Stimulated activated CD4-positive, alpha-beta T cell treated with anti-CD3 and anti-CD28 coated beads, Interleukin-1b, Interleukin-23, amount 100 ng/mL, for 48 hours (primary cell): Measurements from ENCODE around the gene APLP1.

ENCODE experiments used
- DNase-seq: peaks from one replicate; pipeline ENCODE4 v3.0.0-alpha.2; 2020

Gene APLP1

DNA sequence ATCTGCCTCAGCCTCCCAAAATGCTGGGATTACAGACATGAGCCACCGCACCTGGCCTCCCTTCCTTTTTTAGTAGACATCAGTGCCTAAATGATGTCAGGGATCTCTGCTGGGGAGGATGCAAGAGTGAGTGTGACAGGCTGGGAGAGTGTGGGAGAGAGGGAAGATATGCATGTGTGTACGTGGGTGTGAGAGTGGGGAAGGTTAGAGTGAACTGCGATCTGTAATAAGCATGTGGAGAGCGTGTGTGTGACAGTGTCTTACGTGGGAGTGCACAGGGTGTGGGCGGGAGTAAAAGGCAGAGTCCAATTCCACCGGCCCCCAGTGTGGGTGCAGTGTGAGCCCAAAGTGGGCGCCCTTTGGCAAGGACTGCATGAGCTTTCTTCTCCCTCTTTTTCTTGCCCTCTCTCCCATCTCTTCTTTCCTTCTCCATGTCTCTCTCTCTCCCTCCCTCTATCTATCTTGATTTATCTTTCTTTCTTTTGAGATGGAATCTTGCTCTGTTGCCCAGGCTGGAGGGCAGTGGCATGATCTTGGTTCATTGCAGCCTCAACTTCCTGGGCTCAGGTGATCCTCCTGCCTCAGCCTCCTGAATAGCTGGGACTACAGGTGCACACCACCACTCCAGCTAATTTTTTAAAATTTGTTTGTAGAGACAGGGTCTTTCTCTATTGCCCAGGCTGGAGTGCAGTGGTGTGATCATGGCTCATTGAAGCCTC lies 15.2 kb upstream of the APLP1 start:
- DNase-seq, result no peak

GRCh38 chr19:35856546-35857149 lies 11.7 kb upstream of the APLP1 start, which contains the start of gene KIRREL2:
Gene KIRREL2 (plus strand): TSS chr19:35856911. CDS start chr19:35857120, 209 bp downstream.
- no peak for DNase-seq

DNA sequence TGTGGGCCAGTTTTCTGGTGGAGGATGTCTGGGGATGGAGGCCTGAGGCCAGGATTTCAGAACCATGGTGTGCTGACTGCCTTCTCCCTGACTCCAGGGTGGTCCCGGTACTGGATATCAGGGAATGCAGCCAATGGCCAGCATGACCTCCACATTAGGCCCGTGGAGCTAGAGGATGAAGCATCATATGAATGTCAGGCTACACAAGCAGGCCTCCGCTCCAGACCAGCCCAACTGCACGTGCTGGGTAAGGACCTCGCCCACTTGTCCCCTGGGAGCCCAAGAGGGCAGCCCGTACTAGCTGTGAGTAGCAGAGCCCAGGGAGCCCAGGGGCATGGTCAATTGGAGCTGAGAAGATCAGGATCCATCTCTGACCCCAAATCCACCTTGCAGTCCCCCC lies 10.1 kb upstream of the APLP1 start:
- no peak for DNase-seq

- DNase-seq, result no peak
Observed at GRCh38 chr19:35859414-35859813, 9.0 kb upstream of the APLP1 start.

- DNase-seq, result no peak
Observed at GRCh38 chr19:35860436-35860817, 7.9 kb upstream of the APLP1 start.

DNA sequence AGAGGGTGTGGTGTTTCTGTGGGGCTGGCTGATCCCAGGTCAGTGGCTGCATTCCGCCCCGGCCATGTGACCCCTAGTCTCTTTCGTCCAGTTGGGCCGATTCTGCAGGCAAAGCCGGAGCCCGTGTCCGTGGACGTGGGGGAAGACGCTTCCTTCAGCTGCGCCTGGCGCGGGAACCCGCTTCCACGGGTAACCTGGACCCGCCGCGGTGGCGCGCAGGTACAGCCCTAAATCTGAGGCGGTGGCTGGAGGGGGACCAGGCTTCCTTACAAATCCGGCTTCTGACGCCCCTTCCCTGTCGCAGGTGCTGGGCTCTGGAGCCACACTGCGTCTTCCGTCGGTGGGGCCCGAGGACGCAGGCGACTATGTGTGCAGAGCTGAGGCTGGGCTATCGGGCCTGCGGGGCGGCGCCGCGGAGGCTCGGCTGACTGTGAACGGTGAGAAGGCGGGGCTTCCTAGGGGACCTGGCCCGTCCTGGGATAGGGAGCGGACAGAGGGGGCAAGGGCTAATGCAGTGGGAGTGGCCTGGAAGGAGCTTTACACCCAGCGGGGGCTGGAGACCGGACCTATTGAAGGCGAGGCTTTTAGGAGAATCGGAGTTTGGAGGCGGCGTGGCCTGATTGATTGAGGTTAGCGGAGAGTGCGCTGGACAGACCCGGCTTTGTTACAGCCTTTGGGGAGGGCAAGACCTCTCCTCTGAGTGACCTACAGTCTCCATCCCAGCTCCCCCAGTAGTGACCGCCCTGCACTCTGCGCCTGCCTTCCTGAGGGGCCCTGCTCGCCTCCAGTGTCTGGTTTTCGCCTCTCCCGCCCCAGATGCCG lies 7.3 kb upstream of the APLP1 start:
- no peak for DNase-seq

DNA sequence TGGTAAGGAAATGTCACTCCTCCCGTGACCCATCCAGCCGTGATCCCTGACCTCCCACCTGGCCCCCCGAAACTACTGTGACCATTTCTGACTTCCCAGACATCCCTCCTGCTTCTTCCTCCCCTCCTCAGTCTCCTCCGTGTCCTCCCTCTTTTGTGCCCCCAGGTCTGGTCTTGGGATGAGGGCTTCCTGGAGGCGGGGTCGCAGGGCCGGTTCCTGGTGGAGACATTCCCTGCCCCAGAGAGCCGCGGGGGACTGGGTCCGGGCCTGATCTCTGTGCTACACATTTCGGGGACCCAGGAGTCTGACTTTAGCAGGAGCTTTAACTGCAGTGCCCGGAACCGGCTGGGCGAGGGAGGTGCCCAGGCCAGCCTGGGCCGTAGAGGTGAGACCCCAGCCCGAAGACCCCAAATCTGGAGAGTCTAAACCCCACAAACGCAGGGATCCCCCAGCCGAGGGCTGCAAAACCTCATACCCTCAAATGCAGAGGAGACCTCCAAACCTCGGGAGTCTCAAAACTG lies 6.7 kb upstream of the APLP1 start:
- DNase-seq, result no peak

DNA sequence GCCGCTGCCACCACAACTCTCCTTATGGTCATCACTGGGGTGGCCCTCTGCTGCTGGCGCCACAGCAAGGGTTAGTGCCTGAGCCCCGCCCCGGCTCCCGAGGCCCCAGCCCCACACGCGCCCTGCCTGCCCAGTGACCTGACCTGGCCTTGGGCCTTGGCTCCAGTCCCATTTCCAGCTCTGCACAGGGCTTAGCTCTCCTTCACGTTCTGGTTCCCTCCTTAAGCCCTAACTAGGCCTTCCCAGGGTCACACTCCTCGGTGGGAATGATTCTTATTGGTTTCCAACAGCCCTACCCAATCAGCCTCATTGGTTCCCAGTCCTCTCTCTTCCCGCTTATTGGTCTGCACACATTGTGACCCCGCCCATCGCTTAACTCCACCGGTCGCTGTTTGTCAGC lies 5.8 kb upstream of the APLP1 start:
- DNase-seq, result no peak

- no peak for DNase-seq
Observed at GRCh38 chr19:35863018-35863417, 5.4 kb upstream of the APLP1 start.

GRCh38 chr19:35868823-35869326 lies 501 bp downstream of the APLP1 start:
- no peak for DNase-seq

DNA sequence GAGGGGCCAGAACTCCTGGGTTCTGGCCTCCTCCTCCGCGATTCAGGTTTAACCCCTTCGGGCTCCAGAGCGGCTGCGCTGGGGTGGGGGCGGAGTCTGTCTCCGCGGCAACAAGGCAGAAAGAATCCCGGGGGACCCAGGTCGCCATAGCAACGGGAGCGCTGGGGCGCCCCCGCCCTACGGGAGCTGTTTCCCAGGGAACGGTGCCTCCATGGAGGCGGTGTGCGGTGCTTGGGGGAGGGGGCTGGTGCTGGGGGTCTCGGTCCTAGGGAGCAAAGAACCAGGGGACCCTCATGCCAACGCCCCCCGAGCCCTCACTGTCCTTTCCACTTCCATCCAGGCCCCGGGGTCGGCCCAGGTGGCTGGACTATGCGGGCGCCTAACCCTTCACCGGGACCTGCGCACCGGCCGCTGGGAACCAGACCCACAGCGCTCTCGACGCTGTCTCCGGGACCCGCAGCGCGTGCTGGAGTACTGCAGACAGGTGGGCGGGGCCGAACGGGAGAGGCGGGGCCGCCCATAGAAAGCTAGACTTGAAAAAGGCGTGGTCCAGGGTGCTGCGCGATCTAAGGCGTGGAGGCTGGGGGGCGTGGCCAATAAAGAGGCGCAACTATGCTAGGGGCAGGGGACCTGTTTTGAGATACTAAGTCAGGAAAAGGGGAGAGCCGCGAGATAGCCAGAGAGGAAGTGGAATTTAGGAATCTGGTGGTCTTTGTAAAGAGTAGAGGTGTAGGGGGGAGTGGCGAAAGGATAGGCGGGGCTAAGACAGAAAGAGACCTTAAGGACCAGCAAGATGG lies 1.2 kb downstream of the APLP1 start:
- peak; percentile 92 for DNase-seq

DNA sequence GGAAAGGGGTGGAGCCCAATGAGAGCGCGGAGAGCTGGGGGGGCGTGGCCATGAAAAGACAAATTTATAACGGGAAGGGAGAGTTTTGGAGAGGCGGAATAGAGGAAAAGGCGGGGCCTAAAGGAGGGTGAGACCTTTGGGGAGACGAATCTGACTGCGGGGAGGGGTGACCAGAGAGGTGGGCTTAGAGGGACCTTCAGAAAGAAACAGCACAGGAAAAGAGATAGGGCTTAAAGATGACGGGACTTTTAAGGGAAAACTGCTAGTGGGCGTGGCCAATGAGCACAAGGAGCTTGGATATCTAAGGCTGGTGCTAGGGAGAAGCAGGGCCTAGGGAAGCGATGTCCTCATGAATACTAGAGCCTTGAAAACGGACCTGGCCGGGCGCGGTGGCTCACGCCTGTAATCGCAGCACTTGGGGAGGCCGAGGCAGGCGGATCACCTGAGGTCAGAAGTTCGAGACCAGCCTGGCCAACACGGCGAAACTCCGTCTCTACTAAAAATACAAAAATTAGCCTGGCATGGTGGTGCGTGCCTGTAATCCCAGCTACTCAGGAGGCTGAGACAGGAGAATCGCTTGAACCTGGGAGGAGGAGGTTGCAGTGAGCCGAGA lies 1.9 kb downstream of the APLP1 start:
- DNase-seq, result peak; percentile 75

- no peak for DNase-seq
Observed at GRCh38 chr19:35870798-35871197, 2.4 kb downstream of the APLP1 start.

- no peak for DNase-seq
Observed at GRCh38 chr19:35871611-35872010, 3.2 kb downstream of the APLP1 start.

- no peak for DNase-seq
Observed at GRCh38 chr19:35872180-35872579, 3.8 kb downstream of the APLP1 start.

DNA sequence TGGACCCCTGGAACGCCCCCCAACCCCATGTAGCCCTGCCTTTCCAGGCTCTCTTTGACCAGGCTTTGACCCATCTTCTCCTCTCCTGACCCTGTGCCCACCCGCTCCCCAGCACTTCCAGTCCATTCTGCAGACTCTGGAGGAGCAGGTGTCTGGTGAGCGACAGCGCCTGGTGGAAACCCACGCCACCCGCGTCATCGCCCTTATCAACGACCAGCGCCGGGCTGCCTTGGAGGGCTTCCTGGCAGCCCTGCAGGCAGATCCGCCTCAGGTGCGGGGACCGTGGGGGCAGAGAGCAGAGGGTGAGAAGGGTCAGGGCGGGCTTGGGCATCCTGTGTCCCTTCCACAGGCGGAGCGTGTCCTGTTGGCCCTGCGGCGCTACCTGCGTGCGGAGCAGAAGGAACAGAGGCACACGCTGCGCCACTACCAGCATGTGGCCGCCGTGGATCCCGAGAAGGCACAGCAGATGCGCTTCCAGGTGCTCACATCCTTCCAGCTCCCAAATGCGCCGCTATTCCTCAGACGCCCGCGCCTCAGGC lies 6.1 kb downstream of the APLP1 start:
- DNase-seq, result no peak

DNA sequence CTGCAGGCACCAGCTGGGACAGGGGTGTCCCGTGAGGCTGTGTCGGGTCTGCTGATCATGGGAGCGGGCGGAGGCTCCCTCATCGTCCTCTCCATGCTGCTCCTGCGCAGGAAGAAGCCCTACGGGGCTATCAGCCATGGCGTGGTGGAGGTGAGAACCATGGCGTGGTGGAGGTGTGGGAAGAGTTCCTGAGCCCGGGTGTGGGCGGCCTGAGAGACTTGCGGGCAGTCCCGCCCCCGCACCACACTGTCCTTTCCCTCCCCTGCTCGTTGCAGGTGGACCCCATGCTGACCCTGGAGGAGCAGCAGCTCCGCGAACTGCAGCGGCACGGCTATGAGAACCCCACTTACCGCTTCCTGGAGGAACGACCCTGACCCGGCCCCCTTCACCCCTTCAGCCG lies 10.7 kb downstream of the APLP1 start:
- no peak for DNase-seq

DNA sequence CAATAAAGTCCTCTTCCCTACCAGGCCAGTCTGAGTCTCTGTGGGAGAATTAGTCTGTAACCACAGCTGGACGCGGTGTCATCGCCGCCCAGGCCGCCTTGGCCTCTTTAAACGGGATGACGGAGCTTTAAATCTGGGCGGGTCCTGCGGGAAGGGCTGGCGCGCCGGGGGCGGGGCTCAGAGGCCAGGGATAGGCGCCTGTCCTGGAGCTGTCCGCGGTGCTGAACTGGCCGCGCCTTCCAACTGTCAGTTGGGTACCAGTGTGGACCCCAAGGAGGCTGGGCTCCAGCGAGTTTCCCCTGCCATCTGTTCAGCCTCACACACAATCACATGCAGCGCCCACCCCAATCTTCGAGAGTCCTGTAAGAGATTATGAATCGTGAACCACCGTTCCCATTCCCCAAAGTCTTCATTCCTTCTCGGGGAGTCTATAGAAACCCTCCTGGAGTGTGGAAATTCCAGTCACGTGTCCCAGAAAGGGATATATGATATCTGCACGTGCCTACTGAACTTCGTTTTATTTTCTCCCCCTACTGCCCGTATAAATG lies 11.5 kb downstream of the APLP1 start:
- peak; percentile 85 for DNase-seq

DNA sequence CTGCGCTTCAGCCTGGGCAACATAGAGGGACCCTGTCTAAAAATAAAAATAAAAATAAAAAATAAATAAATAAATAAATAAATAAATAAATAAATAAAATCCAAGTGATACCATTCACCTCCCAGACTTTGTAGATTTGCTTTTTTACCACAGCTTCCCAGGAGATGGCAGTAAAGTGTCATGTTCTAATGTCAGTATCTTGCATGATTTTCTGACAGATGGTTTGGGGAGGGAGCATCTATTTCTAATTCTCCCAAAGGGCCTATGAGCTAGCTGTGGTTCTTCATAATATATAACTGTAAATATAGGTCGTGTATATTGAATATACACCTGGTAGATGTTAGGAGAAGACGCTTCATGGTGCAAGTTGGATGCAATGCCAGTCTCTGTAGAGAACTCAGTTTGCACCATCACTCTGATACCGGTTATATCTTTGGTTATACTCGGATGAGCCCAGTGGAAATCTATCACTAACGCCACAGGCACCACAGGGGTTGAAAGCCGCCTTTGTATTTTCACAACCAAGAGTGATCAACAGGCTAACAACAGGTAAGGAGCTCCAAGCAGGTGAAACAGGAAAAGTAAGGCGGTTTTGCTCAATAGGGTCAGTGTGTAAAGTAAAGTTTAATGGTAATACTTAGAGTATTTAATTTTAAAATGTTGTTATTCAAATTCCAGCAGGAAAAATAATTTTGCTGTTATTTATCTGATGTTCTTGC lies 13.9 kb downstream of the APLP1 start:
- DNase-seq, result no peak

GRCh38 chr19:35883882-35884281 lies 15.5 kb downstream of the APLP1 start:
- no peak for DNase-seq

- no peak for DNase-seq
Observed at GRCh38 chr19:35885225-35885738, 16.9 kb downstream of the APLP1 start.
